ENCODE results near the gene THSD7A.
"Not testable (repeated sequence)": the region's sequence is repeated elsewhere in the genome, so short reads cannot be mapped to it uniquely, and the experiment has no call there.

The THSD7A gene

DNA sequence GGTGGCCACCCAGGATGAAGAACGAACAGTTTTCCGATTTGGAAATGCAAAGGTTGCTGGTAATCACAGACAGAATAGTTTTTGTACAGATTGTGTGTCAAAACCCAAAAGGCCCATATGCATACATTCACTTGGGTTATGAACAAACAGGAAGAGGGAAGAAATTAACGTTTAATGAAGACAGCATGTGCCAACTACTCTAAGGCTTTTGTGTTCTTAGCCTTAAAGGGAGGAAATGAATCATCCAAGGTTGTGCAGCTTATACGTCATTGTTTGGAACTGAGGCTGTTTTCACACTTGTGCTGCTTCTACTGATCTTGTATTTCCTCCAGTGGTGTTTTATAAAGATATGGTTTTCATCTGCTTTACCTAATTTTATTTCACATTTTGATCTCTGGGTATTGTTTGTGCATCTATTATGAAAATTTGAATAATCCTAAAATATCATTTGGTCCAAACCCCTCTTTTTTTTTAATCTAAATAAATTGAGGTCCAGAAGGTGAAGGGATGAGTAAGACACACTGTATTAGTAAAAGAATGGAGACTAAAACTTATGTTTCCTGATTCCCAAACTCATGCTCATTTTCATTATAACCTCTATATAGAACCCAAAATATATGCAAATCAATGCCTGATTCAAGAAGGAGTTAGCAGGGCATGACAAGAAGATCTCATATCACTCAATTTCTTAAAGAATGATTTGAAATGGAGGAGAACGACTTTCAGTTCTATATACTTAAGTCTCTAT, 373.1 kb downstream of the THSD7A start:
- no peak for DNase-seq (ENCODE audit: low read depth)

DNA sequence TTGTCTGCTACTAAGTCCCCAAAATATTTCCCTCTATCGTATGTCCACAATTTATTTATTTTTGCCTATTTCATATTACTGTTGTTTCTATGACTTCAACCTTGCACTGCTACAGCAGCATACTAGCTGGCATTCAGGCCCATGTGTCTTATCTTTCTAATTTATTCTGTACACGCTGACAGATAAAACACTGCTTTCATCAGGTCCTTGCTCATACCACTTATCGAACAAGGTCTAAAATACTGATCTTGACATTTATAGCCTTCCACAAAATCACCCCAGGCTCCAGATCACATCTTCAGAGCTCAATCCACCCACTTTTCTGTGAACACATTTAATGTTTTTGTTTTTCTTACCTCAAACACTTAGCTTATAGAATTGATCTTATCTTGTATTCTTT, 374.6 kb downstream of the THSD7A start:
- no peak for DNase-seq (ENCODE audit: low read depth)

DNA sequence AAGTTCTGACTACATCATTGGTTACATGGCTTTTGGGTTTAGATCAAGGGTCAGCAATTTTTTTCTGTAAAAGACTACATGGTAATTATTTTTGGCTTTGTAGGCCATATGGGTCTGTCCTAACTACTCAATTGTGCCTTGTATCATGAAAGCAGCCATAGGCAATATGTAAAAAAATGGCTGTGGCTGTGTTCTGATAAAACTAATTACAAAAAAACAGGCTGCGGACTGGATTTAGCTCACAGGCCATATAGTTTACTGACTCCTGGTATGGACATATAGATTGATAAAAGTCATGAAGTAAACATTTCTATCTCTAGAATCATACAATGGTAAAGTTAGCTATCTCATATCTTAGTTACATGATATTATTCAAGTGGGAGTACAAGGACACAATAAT, 375.4 kb downstream of the THSD7A start:
- DNase-seq (ENCODE audit: low read depth), result no peak

DNA sequence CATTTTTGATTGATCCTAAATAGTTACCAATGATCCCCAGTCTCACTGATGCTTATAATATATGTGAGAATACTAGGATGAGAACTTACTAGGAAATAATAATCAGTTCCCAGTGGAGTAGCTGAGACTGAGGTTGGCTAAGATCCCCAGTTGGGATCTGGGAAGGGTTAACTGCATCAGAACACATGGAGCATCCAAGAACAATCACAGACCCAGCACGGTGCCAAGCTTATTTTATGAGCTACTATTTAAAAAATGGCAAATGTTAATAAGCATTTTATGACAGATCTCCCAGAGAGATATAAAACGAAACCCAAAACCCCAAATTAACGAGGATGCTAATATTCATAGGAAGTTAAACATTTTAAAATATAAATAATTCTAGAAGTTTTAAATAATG, 379.5 kb downstream of the THSD7A start:
- no peak for DNase-seq (ENCODE audit: low read depth)

DNA sequence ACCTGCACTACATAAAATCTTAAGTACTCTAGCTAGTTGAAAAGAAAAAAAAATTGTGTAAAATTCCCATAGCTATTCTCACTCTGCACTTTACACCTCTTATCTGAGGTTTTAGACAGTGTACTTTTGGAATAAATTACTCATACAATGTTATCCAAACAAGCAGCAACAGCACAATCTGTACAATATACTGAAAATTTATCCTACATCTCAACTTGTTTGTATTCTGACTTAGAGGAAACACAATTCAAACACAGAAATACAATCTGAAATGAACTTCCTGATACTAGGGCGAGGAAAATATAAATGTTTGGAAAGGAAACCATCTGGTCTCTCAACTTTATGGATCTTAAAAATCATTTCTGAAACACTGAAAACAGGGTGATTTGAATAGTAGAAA, 381.7 kb downstream of the THSD7A start:
- DNase-seq (ENCODE audit: low read depth), result no peak

DNA sequence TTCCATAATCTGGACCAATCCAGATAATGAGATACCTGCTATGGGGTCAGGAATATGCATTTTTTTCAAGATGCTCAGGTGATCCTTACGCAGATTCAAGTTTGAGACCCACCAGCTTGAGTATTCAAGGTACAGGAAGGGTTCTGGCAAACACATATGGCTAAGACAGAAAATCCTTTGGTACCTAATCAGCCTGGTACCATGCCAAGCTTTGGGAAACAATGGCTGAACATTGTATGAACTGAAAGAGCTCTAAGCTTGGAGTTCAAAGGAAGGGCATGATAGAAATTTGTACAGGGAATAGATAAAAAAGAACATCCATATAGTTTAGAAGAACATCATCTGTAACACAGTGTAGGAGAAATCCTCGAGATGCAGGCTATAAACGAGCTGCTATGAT, 382.7 kb downstream of the THSD7A start:
- DNase-seq (ENCODE audit: low read depth), result no peak

DNA sequence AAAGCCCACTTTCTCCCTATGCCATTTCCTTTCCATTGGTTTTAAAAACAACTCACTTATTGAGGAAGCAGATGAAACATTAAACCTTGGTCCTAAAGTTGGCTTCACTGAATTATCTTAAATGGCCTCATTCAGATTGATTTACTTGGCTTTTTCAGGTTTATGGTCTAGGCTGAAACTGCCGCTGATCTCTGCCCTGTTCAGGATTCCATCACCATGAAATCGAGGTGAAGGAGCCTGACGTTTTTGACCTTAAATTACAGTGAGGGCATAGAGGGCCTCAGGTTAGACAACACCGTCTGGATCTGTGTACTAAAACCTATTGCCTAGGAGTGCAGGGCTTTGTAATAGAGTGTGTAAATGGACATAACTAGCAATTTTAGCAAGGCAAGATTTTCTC, 383.7 kb downstream of the THSD7A start:
- DNase-seq (ENCODE audit: low read depth), result no peak

DNA sequence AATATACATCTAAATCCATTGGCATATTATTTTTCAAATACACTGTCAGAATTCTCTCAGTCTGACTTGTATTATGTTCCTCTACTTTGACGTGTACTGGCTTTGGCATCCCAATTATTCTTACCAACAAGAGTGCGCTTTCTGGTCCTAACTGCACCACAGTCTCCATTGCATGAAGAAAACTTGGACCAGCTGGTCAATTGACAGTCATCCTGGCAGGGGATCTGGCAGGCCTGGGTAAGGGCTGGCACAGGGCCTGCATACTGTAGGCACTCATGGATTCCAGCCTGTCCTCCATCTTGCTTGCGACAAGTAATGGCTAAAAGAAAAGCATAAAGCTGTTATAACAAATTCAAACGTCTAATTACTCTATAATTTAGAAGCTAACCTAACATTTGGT, 384.9 kb downstream of the THSD7A start:
- no peak for DNase-seq (ENCODE audit: low read depth)

DNA sequence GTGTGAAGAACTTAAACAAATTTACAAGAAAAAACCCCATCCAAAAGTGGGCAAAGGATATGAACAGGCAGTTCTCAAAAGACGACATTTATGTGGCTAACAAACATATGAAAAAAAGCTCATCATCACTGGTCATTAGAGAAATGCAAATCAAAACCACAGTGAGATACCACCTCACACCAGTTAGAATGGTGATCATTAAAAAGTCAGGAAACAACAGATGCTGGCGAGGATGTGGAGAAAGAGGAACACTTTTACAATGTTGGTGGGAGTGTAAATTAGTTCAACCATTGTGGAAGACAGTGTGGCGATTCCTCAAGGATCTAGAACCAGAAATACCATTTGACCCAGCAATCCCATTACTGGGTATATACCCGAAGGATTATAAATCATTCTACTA, 388.1 kb downstream of the THSD7A start:
- not testable (repeated sequence) for DNase-seq (ENCODE audit: low read depth)

DNA sequence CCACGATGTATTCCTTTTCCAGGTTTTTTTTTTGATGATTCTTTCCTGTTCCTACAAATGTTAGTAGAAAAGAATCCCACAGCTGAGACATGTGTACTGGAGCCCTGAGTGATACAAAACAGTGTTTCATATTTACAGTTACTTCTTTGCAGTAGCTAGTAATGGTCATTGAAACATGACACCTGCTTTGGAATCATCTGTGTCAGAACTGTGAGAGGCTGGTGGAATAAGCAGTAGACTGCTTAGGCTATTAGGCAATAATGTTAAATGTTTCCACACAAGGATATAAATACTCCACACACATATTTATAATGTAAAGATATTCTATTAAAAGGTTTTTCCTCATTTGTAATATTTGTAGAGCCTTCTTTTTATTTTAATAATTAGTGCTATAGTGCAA, 394.0 kb downstream of the THSD7A start:
- DNase-seq (ENCODE audit: low read depth), result no peak

DNA sequence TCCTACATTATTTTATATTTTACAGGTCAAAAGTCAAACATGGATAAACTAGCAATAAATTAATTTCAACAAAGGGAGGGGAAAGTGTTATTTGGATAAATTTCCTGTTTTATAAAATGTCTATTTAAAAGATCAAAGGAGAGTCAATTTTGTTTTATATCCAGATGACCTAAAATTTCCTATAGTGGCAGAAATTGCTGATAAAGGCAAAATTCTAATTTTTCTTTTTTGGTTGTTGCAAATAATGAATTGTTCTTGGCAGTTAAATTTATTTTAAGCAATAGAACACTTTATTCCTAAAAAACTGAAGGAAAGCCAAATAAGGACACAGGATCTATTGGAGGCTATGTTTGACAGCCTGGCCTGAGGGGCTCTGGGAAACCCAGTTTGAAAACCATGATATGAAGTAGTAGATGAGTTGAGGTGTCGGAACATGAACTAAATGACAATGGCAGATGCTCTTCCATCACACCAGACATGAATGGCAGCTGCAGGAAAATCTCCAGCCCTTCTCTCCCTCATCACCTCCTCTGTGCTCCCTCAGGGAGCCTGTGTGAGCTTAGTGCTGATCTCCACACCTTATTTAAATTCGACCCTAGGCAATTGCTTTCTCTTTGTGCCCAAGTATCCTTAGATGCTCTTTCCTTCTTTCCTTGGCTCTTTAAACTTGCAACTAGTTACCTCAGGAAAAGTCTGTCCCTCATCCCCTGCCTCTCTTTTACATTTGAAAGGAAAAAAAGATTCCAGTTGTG, 395.0 kb downstream of the THSD7A start:
- DNase-seq (ENCODE audit: low read depth), result no peak

DNA sequence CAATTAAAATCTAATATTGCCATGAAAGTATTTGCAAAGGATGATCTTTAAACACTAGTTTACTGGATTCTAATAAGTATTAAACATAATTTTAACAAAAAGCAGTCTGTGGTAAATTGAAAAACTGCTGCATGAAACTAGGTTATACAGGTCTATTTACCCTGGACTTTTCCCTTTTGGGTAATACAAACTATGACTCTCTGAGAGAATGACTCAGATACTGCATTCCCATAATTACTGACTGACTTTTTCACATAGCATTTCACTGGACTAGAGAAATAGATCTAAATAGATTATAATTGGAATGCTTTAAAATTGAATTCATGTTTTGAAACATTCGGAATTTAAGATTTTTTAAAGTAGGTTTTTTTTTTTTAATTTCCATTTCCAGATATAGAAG, 395.7 kb downstream of the THSD7A start:
- DNase-seq (ENCODE audit: low read depth), result no peak

DNA sequence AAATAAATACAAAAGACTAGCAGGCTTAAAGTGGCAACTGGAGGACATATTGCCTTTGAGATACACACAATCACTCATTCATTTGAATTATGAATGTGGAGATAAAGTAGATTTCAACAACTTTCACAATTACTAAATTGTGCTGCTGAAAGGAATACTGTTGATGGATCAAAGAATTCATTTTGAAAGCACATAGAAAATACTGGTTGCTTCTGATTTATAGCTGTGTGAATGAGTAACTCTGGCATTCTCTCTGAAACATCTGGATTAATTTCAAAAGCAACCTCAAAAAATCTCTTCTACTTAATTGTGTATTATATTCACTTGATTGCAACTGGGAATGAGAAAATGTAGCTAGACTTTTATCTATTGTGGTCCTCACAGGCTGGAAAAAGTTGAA, 397.6 kb downstream of the THSD7A start:
- DNase-seq (ENCODE audit: low read depth), result no peak

DNA sequence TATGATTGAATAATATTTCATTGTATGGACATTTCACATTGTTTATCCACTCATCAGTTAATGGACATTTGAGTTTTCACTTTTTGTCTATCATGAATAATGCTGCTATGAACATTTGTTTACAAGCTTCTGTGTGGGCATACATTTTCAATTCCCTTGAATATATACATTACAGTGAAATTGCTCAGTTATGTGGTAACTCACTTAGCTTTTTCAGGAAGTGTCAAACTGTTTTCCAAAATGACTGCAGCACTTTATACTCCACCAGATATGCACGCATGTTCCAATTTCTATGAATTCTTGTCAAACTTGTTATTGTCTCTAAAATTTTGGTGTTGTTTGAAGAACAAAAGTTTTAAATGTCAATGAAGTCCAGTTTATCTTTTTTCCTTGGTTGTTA, 401.2 kb downstream of the THSD7A start:
- DNase-seq (ENCODE audit: low read depth), result no peak

DNA sequence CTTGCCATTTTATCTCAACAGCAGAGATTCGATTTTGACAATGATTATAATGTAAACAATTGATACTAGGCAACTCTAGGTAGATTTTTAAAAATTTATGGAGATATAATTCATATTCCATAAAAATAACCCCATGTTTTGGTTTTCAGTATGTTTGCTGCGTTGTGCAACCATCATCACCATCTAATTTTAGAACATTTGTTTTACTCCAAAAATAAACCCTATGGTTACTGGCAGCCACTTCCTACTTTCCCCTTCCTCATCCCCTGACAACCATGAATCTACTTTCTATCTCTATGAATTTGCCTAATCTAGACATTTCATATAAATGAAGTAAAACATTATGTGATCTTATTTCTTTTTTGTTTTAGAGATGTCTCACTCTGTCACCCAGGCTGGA, 401.9 kb downstream of the THSD7A start:
- DNase-seq (ENCODE audit: low read depth), result no peak

DNA sequence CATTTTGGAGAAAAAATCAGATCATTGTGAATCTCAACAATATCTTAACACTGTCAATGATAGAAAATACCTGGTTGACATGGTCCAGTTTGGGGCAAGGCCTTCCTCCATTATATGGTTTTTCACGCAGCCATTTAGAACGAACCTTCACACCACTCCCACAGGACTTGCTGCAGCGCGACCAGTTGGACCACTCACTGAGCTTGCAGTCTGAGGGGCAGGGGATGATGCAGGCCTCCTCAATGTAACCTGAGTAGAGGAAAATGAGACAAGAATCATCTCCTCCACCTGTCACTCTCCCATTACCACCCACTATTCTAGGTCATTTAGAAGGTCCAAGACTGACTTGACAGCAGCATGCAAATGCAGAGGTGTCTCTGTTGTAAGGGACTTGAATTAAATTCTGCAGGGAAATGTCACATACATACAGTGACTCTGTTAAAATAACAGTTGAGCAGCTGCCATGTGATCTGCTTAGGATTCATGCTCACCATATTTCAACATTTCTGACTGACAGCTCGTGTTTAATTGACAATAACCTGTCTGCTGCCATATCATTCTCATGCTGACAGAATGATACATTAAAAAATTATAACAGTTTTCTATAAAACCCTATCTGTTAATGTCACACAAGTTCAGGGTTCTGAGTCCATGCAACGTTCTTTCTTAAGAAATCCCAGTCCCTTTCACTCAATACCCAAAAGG, 403.0 kb downstream of the THSD7A start:
- DNase-seq (ENCODE audit: low read depth), result no peak

DNA sequence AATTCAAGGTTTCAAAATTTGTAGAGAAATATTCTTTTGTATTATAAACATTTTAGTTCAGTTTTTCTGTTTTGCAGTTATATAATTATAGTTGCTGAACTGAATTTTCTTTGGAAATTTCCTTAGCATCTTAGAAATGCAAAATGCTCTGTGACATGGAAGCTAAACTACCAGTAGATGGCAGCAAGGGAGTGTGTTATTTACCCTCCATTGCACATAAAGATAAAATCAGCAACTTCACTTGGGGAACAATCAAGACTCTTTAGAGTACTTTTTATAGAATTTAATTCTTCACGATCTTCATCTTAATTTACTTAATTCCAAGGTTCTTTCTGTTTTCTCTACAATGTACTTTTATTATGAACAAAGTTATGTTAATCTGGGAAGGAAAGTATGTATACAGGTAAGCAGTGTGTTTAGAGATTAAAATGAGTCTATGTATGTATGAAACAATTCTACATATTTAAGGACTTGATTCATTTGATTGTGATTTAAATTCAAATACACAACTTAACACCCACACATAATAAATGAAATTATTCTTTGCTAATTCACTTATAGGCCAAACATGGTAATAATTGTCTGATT, 404.2 kb downstream of the THSD7A start:
- no peak for DNase-seq (ENCODE audit: low read depth)

DNA sequence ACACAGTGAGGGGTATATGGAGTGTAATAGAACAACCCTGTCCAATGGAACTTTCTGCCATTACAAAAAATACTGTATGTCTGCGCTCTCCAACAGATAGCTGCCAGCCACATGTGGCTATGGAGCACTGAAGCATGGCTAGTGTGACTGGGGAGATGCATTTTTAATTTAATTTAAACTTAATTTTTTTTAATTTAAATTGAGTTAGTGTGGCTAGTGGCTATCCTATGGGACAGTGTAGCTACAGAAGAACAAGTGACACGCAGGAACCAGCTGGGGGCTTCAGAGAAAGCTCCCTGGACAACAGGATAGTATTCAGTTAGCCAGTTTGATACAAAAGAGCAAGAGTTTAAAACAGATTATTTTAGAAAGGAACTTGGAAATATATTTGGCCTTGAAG, 408.0 kb downstream of the THSD7A start:
- DNase-seq (ENCODE audit: low read depth), result no peak

DNA sequence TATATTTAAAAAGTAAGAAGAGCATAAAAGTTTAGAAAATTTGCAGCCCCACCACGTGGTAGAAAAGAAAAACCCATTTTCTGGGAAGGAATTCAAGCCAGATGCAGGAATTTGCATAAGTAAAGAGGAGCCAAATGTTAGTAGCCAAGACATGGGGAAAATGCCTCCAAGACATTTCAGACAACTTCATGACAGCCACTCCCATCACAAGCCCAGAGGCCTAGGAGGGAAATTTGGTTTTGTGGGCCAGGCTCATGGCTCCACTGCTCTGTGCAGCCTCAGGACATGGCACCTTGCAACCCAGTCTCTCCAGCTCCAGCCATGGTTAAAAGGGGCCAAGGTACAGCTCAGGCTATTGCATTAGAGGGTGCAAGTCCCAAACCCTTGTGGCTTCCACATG, 411.9 kb downstream of the THSD7A start:
- DNase-seq (ENCODE audit: low read depth), result no peak

DNA sequence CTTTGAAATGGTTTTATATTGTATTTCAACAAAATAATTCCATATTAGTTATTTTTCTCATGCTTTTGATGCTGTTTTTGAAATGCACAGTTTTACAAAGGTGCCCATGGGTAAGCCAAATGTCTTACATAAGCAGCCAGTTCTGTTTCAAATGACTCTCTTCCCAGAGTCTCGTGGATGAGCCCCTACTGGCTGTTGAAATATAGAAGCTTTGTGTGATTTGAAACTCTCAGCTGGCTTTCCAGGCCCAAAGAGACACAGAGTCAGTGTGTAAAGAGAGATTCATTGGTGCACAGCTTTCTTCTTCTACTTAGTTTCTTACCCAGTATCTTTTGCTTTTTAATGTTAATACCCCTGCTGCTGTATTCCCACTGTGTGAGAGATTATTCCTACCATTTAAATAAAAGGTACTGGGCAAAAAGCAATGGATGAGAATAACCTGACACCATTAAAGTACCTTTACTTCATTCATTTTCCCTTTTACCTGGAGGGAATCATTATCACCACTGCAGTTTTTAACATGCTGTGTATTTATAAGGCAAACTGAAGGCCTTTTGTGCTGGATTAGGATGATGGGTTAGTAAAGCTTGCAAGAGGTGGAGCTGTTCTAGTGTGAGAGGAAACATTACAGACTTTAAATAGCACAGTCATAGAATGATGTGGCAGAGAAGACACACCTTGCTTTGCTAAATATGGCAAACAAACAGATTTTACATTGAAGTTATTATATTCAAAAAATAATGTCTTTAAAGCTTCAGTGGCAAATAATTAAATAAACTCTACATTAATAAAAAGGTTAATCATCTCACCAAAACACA, 415.1 kb downstream of the THSD7A start:
- no peak for DNase-seq (ENCODE audit: low read depth)

DNA sequence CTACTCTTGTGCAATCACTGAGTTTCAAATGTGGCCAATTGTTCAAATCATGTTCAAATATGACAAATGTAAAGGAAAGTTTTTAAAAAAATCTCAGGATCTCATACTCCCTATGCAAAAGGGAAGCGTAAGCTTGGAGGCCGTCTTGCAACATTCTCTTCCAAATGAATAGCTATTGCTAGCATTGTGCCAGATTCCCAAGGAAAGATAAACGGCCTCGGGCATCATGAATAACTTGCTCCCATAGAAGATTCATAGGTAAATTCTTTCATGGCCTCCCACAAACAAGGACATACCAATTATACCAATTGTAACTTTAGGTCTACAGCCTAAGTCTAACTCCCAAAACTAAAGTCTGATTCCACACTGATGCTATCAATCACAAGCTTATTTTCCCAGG, 416.9 kb downstream of the THSD7A start:
- DNase-seq (ENCODE audit: low read depth), result no peak

DNA sequence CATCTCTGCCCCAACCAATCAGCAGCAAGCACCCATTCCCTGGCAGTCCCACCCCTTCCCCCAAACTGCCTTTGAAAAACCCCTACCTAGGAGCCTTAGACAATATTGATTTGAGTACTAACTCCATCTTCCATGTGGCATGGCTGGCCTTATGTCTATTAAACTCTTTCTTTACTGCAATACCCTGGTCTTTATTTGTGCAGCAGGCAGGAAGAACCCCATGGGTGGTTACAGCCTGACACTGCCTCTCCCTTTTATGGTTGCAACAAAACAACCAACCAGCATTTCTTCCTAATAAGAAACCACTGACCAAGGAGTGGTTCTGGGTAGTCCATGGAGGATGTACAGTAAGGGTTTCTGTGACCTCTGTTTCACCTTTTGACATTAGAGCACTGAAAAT, 418.1 kb downstream of the THSD7A start:
- no peak for DNase-seq (ENCODE audit: low read depth)

Measured in stimulated activated CD8-positive, alpha-beta memory T cell treated with anti-CD3 and anti-CD28 coated beads, Interleukin-12 subunit alpha, Interleukin-12 subunit beta, amount 100 ng/mL, for 4 hours (primary cell).